Measurements from ENCODE around the gene GREM1.

GREM1 gene

DNA sequence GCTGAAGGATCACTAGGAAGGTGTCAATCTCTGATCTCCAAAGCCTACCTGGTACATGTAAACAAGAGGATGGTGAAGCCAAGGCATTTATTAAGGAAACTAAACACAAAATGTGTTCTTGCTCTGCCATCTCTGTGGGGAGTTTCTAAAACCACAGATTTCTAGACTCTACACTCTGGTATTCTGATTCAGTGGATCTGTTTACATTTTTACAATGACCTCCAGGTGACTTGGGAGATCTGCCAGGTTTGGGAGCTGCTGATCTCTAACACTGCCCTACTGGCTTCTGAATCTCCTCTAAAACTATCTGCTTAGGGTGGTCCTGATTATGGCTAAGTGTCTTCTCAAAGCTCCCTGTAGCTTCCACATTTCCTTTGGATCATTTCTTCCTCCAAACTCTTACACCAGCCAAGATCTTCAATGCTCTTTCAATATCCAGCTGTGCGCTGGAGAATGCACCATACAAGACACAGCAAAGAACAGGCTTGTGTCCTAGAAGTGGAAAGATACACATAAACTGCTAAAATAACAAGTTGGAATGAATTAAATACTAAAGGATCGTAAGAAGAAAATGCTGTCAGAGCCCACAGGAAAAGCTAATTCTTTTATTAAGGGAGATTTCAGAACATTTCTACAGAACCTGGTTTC lies 72.7 kb downstream of the GREM1 start:
- TF ChIP-seq, protein P1, sequence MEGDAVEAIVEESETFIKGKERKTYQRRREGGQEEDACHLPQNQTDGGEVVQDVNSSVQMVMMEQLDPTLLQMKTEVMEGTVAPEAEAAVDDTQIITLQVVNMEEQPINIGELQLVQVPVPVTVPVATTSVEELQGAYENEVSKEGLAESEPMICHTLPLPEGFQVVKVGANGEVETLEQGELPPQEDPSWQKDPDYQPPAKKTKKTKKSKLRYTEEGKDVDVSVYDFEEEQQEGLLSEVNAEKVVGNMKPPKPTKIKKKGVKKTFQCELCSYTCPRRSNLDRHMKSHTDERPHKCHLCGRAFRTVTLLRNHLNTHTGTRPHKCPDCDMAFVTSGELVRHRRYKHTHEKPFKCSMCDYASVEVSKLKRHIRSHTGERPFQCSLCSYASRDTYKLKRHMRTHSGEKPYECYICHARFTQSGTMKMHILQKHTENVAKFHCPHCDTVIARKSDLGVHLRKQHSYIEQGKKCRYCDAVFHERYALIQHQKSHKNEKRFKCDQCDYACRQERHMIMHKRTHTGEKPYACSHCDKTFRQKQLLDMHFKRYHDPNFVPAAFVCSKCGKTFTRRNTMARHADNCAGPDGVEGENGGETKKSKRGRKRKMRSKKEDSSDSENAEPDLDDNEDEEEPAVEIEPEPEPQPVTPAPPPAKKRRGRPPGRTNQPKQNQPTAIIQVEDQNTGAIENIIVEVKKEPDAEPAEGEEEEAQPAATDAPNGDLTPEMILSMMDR (IDR thresholded peaks at IDR 0.05) = no peak
- no peak overlapping the region for H3K4me3 ChIP-seq (ENCODE audit: low read depth in 1 of 2, low read length in 1 of 2)
- no peaks in the 10 kb centered on the region for H3K27me3 ChIP-seq
- no peaks in the 10 kb centered on the region for H3K4me1 ChIP-seq (ENCODE audit: control insufficient read depth in 1 of 2, insufficient read depth in 1 of 2, low read depth in 1 of 2, low read length in 1 of 2)
- H3K36me3 ChIP-seq = no peaks in the 10 kb centered on the region
- no peaks in the 10 kb centered on the region for H3K9me3 ChIP-seq
- H3K27ac ChIP-seq = no peak overlapping the region

DNA sequence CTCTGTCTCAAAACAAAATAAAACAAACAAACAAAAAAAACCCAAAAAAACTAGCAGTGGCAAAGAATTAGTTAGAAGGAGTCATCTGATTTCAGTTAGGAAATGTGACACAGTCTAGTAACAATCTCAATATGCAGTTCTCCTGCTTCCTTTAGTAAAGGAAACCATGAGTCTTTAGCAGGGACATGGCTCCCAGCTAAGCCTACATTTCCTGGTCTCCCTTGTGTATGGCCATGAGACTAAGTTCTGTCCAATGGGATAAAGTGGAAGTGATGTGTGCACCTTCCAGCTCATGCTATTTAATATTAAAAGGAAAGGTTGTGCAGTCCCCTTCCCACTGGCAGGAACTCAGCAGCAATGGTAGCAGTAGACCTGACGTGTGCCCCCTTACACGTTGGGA lies 74.6 kb downstream of the GREM1 start:
- Histone ChIP-seq H3K27ac (no peak overlapping the region), H3K36me3 (no peaks in the 10 kb centered on the region), H3K4me1 (ENCODE audit: control insufficient read depth in 1 of 2, insufficient read depth in 1 of 2, low read depth in 1 of 2, low read length in 1 of 2) (no peaks in the 10 kb centered on the region), H3K27me3 (no peaks in the 10 kb centered on the region), H3K4me3 (ENCODE audit: low read depth in 1 of 2, low read length in 1 of 2) (no peak overlapping the region), H3K9me3 (no peaks in the 10 kb centered on the region)
- TF ChIP-seq, protein P1 (IDR thresholded peaks at IDR 0.05) = no peak
